ENCODE results near the gene CAPN5.

- no peak for TF ChIP-seq POLR2A (IDR thresholded peaks at IDR 0.05; ENCODE audit: extremely low read depth, insufficient read length)
- TF ChIP-seq CTCF (IDR thresholded peaks at IDR 0.05; ENCODE audit: low read depth, low read length), result no peak
- no peak for TF ChIP-seq MYC (IDR thresholded peaks at IDR 0.05; ENCODE audit: low read depth, low read length)
Measured at GRCh38 chr11:77139201-77139600, 72.4 kb downstream of the CAPN5 start.

Data from NB4 (cell line).